HEK293 (cell line): ENCODE data around the gene EPHA6.
A peak's percentile ranks its signal among the peaks of the same experiment; 100 is the strongest.

Experiments
- KLF10 ChIP-seq: fragments of 450-650 bp; IDR thresholded peaks from 2 replicates; pipeline ENCODE4 v1.5.1; 2018; ENCODE audit warnings: missing biosample characterization, mild to moderate bottlenecking, missing genetic modification characterization
- MEIS1 ChIP-seq: sonication (generic); formaldehyde crosslinking; IDR thresholded peaks from 2 replicates; pipeline ENCODE4 v1.8.1; 2022; ENCODE audit warnings: missing genetic modification reagents, mild to moderate bottlenecking, borderline replicate concordance
- RBAK ChIP-seq: fragments of 450-650 bp; formaldehyde crosslinking; IDR thresholded peaks from 2 replicates; pipeline ENCODE4 v1.5.1; 2016; ENCODE audit warnings: missing biosample characterization, missing genetic modification characterization
- REPIN1 ChIP-seq: fragments of 450-650 bp; formaldehyde crosslinking; IDR thresholded peaks from 2 replicates; pipeline ENCODE4 v1.5.1; 2017; ENCODE audit warnings: missing biosample characterization, missing genetic modification characterization, low read depth
- SCRT2 ChIP-seq: fragments of 450-650 bp; formaldehyde crosslinking; IDR thresholded peaks from 2 replicates; pipeline ENCODE4 v1.5.1; 2016; ENCODE audit warnings: missing biosample characterization, missing genetic modification characterization
- TCF7L2 ChIP-seq: IDR thresholded peaks from 2 replicates; pipeline ENCODE4 v1.6.1; 2011; ENCODE audit warnings: low read depth, mild to moderate bottlenecking, inconsistent platforms, low read length, moderate library complexity, borderline replicate concordance
- TRIM28 ChIP-seq: IDR thresholded peaks from 2 replicates; pipeline ENCODE4 v1.6.1; 2011; ENCODE audit warnings: low read length, control low read depth, borderline replicate concordance
- YY2 ChIP-seq: fragments of 450-650 bp; formaldehyde crosslinking; IDR thresholded peaks from 2 replicates; pipeline ENCODE4 v1.5.1; 2016; ENCODE audit warnings: missing biosample characterization, missing genetic modification characterization
- ZBTB48 ChIP-seq: fragments of 450-650 bp; formaldehyde crosslinking; IDR thresholded peaks from 2 replicates; pipeline ENCODE4 v1.5.1; 2016; ENCODE audit warnings: missing biosample characterization, missing genetic modification characterization
- ZFHX2 ChIP-seq: fragments of 450-650 bp; formaldehyde crosslinking; conservative IDR thresholded peaks from 2 replicates; pipeline ENCODE4 v1.5.1; 2016; ENCODE audit warnings: missing biosample characterization, missing genetic modification characterization
- ZFP41 ChIP-seq: fragments of 450-650 bp; formaldehyde crosslinking; IDR thresholded peaks from 2 replicates; pipeline ENCODE4 v1.5.1; 2016; ENCODE audit warnings: missing biosample characterization, missing genetic modification characterization, borderline replicate concordance
- ZFP69B ChIP-seq: fragments of 450-650 bp; formaldehyde crosslinking; IDR thresholded peaks from 2 replicates; pipeline ENCODE4 v1.5.1; 2016; ENCODE audit warnings: missing biosample characterization, missing genetic modification characterization
- ZNF211 ChIP-seq: fragments of 450-650 bp; formaldehyde crosslinking; IDR thresholded peaks from 2 replicates; pipeline ENCODE4 v1.5.1; 2016; ENCODE audit warnings: low read depth, missing biosample characterization, missing genetic modification characterization
- ZNF324 ChIP-seq: fragments of 450-650 bp; formaldehyde crosslinking; IDR thresholded peaks from 2 replicates; pipeline ENCODE4 v1.5.1; 2016; ENCODE audit warnings: missing biosample characterization, missing genetic modification characterization
- ZNF366 ChIP-seq: fragments of 450-650 bp; formaldehyde crosslinking; conservative IDR thresholded peaks from 2 replicates; pipeline ENCODE4 v1.5.1; 2016; ENCODE audit warnings: missing biosample characterization, missing genetic modification characterization
- ZNF501 ChIP-seq: fragments of 450-650 bp; formaldehyde crosslinking; IDR thresholded peaks from 2 replicates; pipeline ENCODE4 v1.5.1; 2016; ENCODE audit warnings: missing biosample characterization, missing genetic modification characterization
- ZNF510 ChIP-seq: fragments of 450-650 bp; formaldehyde crosslinking; IDR thresholded peaks from 2 replicates; pipeline ENCODE4 v1.5.1; 2018; ENCODE audit warnings: mild to moderate bottlenecking, missing genetic modification characterization, missing biosample characterization; ENCODE audit not compliant: insufficient replicate concordance
- ZNF514 ChIP-seq: fragments of 450-650 bp; formaldehyde crosslinking; IDR thresholded peaks from 2 replicates; pipeline ENCODE4 v1.5.1; 2016; ENCODE audit warnings: missing biosample characterization, missing genetic modification characterization
- ZNF549 ChIP-seq: fragments of 450-650 bp; IDR thresholded peaks from 2 replicates; pipeline ENCODE4 v1.5.1; 2018; ENCODE audit warnings: missing biosample characterization, missing genetic modification characterization, mild to moderate bottlenecking, inconsistent platforms, moderate library complexity
- ZNF571 ChIP-seq: fragments of 450-650 bp; formaldehyde crosslinking; IDR thresholded peaks from 2 replicates; pipeline ENCODE4 v1.5.0; 2017; ENCODE audit warnings: missing biosample characterization, missing genetic modification characterization
- ZNF658 ChIP-seq: fragments of 450-650 bp; formaldehyde crosslinking; IDR thresholded peaks from 2 replicates; pipeline ENCODE4; 2016; ENCODE audit warnings: missing biosample characterization, missing genetic modification characterization
- ZNF701 ChIP-seq: fragments of 450-650 bp; formaldehyde crosslinking; IDR thresholded peaks from 2 replicates; pipeline ENCODE4 v1.5.1; 2016; ENCODE audit warnings: missing biosample characterization, missing genetic modification characterization
- ZNF707 ChIP-seq: fragments of 450-650 bp; formaldehyde crosslinking; IDR thresholded peaks from 2 replicates; pipeline ENCODE4 v1.5.1; 2016; ENCODE audit warnings: missing biosample characterization, missing genetic modification characterization
- ZNF776 ChIP-seq: fragments of 450-650 bp; formaldehyde crosslinking; IDR thresholded peaks from 2 replicates; pipeline ENCODE4 v1.5.0; 2017; ENCODE audit warnings: missing biosample characterization, missing genetic modification characterization, borderline replicate concordance
- ZNF777 ChIP-seq: fragments of 450-650 bp; formaldehyde crosslinking; IDR thresholded peaks from 2 replicates; pipeline ENCODE4 v1.5.1; 2017; ENCODE audit warnings: missing biosample characterization, missing genetic modification characterization, borderline replicate concordance
- ZNF843 ChIP-seq: fragments of 450-650 bp; formaldehyde crosslinking; IDR thresholded peaks from 2 replicates; pipeline ENCODE4 v1.5.1; 2016; ENCODE audit warnings: missing biosample characterization, missing genetic modification characterization
- TF ChIP-seq, protein P1 (sequence below): fragments of 450-650 bp; formaldehyde crosslinking; optimal IDR thresholded peaks from 2 replicates; pipeline ENCODE3; 2016; ENCODE audit warnings: missing biosample characterization, mild to moderate bottlenecking, missing genetic modification characterization
- TF ChIP-seq, protein P2 (sequence below): fragments of 450-650 bp; formaldehyde crosslinking; IDR thresholded peaks from 2 replicates; pipeline ENCODE4 v1.5.0; 2017; ENCODE audit warnings: missing biosample characterization, missing genetic modification characterization, borderline replicate concordance
- TF ChIP-seq, protein P3 (sequence below): fragments of 450-650 bp; formaldehyde crosslinking; IDR thresholded peaks from 2 replicates; pipeline ENCODE4 v1.5.1; 2016; ENCODE audit warnings: missing biosample characterization, missing genetic modification characterization, borderline replicate concordance
- TF ChIP-seq, protein P4 (sequence below): fragments of 450-650 bp; formaldehyde crosslinking; IDR thresholded peaks from 2 replicates; pipeline ENCODE4 v1.5.1; 2016; ENCODE audit warnings: missing biosample characterization, missing genetic modification characterization
- TF ChIP-seq, protein P5 (sequence below): fragments of 450-650 bp; formaldehyde crosslinking; IDR thresholded peaks from 2 replicates; pipeline ENCODE4 v1.5.1; 2016; ENCODE audit warnings: missing biosample characterization, missing genetic modification characterization

The EPHA6 gene

DNA sequence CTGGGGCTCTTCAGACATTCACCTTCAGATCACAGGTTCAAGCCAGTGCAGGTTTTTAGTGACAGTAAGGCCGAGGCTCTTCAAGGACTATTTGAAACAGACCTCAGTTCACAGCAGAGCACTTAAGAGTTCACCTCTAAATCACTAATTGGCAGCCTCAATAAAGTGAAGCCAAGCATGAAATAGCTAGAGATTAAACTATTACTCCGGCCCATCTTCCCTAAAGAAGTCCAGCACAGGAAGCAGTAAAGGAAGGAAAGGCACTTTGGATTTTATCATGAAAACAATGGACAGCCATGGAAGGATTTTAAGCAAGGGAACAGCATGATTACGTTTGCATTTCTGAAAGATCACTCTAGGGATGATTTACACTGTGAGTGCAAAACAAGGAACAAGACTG lies 922.5 kb downstream of the EPHA6 start (continued):
- TF ChIP-seq ZNF658 (tag by site-specific recombination) (no peak), ZNF777 (tag by site-specific recombination) (no peak), REPIN1 (tag by site-specific recombination) (no peak), YY2 (no peak), RBAK (tag by site-specific recombination) (no peak), KLF10 (tag by site-specific recombination) (no peak), ZNF324 (tag by site-specific recombination) (no peak), ZNF701 (tag by site-specific recombination) (no peak), ZNF707 (tag by site-specific recombination) (no peak), ZFHX2 (tag by site-specific recombination) (no peak), ZNF211 (tag by site-specific recombination) (no peak), TCF7L2 (peak; percentile 47; the same call in 1 of the 2 replicates), ZNF366 (tag by site-specific recombination) (0 out of 2 replicates have a peak, but pooled peaks have one; percentile 29), ZBTB48 (tag by site-specific recombination) (no peak), SCRT2 (tag by site-specific recombination) (no peak), TRIM28 (peak; percentile 91), ZFP69B (tag by site-specific recombination) (no peak), ZNF571 (tag by site-specific recombination) (no peak), ZFP41 (no peak), ZNF510 (tag by site-specific recombination) (no peak), ZNF843 (tag by site-specific recombination) (peak; percentile 80), MEIS1 (CRISPR knock-in tag) (no peak), ZNF501 (tag by site-specific recombination) (no peak), ZNF514 (no peak), ZNF776 (no peak), ZNF549 (no peak)
- TF ChIP-seq, protein P1, sequence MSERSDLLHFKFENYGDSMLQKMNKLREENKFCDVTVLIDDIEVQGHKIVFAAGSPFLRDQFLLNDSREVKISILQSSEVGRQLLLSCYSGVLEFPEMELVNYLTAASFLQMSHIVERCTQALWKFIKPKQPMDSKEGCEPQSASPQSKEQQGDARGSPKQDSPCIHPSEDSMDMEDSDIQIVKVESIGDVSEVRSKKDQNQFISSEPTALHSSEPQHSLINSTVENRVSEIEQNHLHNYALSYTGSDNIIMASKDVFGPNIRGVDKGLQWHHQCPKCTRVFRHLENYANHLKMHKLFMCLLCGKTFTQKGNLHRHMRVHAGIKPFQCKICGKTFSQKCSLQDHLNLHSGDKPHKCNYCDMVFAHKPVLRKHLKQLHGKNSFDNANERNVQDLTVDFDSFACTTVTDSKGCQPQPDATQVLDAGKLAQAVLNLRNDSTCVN (tag by site-specific recombination): no peak
- TF ChIP-seq, protein P2, sequence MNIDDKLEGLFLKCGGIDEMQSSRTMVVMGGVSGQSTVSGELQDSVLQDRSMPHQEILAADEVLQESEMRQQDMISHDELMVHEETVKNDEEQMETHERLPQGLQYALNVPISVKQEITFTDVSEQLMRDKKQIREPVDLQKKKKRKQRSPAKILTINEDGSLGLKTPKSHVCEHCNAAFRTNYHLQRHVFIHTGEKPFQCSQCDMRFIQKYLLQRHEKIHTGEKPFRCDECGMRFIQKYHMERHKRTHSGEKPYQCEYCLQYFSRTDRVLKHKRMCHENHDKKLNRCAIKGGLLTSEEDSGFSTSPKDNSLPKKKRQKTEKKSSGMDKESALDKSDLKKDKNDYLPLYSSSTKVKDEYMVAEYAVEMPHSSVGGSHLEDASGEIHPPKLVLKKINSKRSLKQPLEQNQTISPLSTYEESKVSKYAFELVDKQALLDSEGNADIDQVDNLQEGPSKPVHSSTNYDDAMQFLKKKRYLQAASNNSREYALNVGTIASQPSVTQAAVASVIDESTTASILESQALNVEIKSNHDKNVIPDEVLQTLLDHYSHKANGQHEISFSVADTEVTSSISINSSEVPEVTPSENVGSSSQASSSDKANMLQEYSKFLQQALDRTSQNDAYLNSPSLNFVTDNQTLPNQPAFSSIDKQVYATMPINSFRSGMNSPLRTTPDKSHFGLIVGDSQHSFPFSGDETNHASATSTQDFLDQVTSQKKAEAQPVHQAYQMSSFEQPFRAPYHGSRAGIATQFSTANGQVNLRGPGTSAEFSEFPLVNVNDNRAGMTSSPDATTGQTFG (tag by site-specific recombination): no peak
- TF ChIP-seq, protein P3, sequence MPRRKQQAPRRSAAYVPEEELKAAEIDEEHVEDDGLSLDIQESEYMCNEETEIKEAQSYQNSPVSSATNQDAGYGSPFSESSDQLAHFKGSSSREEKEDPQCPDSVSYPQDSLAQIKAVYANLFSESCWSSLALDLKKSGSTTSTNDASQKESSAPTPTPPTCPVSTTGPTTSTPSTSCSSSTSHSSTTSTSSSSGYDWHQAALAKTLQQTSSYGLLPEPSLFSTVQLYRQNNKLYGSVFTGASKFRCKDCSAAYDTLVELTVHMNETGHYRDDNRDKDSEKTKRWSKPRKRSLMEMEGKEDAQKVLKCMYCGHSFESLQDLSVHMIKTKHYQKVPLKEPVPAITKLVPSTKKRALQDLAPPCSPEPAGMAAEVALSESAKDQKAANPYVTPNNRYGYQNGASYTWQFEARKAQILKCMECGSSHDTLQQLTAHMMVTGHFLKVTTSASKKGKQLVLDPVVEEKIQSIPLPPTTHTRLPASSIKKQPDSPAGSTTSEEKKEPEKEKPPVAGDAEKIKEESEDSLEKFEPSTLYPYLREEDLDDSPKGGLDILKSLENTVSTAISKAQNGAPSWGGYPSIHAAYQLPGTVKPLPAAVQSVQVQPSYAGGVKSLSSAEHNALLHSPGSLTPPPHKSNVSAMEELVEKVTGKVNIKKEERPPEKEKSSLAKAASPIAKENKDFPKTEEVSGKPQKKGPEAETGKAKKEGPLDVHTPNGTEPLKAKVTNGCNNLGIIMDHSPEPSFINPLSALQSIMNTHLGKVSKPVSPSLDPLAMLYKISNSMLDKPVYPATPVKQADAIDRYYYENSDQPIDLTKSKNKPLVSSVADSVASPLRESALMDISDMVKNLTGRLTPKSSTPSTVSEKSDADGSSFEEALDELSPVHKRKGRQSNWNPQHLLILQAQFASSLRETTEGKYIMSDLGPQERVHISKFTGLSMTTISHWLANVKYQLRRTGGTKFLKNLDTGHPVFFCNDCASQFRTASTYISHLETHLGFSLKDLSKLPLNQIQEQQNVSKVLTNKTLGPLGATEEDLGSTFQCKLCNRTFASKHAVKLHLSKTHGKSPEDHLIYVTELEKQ (tag by site-specific recombination): no peak
- TF ChIP-seq, protein P4, sequence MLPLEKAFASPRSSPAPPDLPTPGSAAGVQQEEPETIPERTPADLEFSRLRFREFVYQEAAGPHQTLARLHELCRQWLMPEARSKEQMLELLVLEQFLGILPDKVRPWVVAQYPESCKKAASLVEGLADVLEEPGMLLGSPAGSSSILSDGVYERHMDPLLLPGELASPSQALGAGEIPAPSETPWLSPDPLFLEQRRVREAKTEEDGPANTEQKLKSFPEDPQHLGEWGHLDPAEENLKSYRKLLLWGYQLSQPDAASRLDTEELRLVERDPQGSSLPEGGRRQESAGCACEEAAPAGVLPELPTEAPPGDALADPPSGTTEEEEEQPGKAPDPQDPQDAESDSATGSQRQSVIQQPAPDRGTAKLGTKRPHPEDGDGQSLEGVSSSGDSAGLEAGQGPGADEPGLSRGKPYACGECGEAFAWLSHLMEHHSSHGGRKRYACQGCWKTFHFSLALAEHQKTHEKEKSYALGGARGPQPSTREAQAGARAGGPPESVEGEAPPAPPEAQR (tag by site-specific recombination): no peak
- TF ChIP-seq, protein P5, sequence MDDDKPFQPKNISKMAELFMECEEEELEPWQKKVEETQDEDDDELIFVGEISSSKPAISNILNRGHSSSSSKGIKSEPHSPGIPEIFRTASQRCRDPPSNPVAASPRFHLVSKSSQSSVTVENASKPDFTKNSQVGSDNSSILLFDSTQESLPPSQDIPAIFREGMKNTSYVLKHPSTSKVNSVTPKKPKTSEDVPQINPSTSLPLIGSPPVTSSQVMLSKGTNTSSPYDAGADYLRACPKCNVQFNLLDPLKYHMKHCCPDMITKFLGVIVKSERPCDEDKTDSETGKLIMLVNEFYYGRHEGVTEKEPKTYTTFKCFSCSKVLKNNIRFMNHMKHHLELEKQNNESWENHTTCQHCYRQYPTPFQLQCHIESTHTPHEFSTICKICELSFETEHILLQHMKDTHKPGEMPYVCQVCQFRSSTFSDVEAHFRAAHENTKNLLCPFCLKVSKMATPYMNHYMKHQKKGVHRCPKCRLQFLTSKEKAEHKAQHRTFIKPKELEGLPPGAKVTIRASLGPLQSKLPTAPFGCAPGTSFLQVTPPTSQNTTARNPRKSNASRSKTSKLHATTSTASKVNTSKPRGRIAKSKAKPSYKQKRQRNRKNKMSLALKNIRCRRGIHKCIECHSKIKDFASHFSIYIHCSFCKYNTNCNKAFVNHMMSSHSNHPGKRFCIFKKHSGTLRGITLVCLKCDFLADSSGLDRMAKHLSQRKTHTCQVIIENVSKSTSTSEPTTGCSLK (tag by site-specific recombination): no peak
